ENCODE results near the gene CGB3. TPM values are rescaled to one million over a fixed set of nuclear protein-coding genes. Genes with fewer than 3 reads are reported as not detected.

Gene CGB3
- total RNA-seq, 1 experiment from 2014 or later: not detected

DNA sequence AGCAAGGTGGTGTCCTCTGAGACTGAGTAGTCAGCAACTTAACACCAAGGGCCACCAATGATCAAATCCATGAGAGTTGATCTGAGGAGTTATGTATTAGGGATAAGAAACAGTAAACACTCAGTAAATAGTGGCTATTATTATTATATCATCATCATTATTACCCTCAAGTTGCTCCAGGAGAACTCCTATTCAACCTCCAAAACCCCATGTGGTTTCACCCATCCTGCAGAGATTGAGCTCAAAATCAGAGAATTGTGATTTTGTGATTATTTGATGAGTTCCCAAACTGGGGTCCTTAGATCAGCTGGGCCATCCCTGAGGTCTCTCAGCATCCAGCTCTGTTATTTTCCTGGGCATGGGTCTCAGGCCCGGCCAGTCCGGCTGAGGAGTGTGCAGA lies 36.9 kb upstream of the CGB3 start:
- intact Hi-C loops (cut with micrococcal nuclease; ENCODE audit: unreplicated experiment): no loop called here
- H3K27me3 Mint-ChIP-seq (ENCODE audit: insufficient read depth, unreplicated experiment): peaks cover 6% of the 10 kb centered on the region
- Histone ChIP-seq H3K36me3 (ENCODE audit: control insufficient read depth, insufficient read depth, low read length) (no peaks in the 10 kb centered on the region), H3K27me3 (replicated peaks; ENCODE audit: control insufficient read depth, insufficient read depth, low read length) (no peaks in the 10 kb centered on the region), H3K9me3 (no peaks in the 10 kb centered on the region), H3K4me3 (ENCODE audit: low read depth, low read length) (no peak overlapping the region), H3K4me1 (peaks cover 21% of the 10 kb centered on the region)
- no peak overlapping the region for H3K4me3 Mint-ChIP-seq (ENCODE audit: unreplicated experiment)
- POLR2A ChIA-PET: no interaction called here
- TF ChIP-seq, protein P1, sequence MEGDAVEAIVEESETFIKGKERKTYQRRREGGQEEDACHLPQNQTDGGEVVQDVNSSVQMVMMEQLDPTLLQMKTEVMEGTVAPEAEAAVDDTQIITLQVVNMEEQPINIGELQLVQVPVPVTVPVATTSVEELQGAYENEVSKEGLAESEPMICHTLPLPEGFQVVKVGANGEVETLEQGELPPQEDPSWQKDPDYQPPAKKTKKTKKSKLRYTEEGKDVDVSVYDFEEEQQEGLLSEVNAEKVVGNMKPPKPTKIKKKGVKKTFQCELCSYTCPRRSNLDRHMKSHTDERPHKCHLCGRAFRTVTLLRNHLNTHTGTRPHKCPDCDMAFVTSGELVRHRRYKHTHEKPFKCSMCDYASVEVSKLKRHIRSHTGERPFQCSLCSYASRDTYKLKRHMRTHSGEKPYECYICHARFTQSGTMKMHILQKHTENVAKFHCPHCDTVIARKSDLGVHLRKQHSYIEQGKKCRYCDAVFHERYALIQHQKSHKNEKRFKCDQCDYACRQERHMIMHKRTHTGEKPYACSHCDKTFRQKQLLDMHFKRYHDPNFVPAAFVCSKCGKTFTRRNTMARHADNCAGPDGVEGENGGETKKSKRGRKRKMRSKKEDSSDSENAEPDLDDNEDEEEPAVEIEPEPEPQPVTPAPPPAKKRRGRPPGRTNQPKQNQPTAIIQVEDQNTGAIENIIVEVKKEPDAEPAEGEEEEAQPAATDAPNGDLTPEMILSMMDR (IDR thresholded peaks at IDR 0.05; ENCODE audit: insufficient read depth in 1 of 2, low read depth in 1 of 2, low read length in 1 of 2, severe bottlenecking in 1 of 2, unreplicated experiment in 1 of 2): no peak
- peaks cover 15% of the 10 kb centered on the region for H3K4me1 Mint-ChIP-seq (ENCODE audit: low read depth, unreplicated experiment)
- no peak for DNase-seq
- TSS peak; percentile 32 for BruUV-seq (replicated peaks)
- no peaks in the 10 kb centered on the region for H3K9me3 Mint-ChIP-seq (ENCODE audit: unreplicated experiment)
- H3K36me3 Mint-ChIP-seq (ENCODE audit: insufficient read depth, unreplicated experiment): peaks cover 6% of the 10 kb centered on the region
- no peak overlapping the region for H3K27ac Mint-ChIP-seq (ENCODE audit: unreplicated experiment)
- CTCF ChIA-PET: no interaction called here

DNA sequence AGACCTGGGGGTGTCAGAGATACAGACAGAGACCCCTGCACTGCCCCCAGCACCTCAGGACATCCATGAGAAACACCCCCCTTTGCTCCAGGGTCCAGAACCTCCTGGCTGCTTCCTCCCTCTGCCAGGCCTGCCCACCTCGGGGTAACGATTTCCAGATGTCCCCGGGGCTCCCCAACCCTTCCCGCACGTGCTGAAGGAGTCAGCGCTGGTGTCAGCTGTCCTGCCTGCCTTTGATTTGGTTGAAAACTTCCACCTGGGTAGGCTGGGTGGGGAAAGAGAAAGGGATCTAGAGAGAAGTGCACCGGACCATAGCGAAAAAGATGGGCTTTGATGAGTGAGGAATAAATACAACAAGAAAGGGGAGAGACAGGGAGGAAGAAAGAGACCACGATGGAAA lies 34.9 kb upstream of the CGB3 start:
- no peaks in the 10 kb centered on the region for H3K36me3 ChIP-seq (ENCODE audit: control insufficient read depth, insufficient read depth, low read length)
- H3K27me3 Mint-ChIP-seq (ENCODE audit: insufficient read depth, unreplicated experiment): peaks cover 6% of the 10 kb centered on the region
- intact Hi-C loops (cut with micrococcal nuclease; ENCODE audit: unreplicated experiment): no loop called here
- DNase-seq: no peak
- H3K4me1 Mint-ChIP-seq (ENCODE audit: low read depth, unreplicated experiment): peaks cover 8% of the 10 kb centered on the region
- H3K9me3 Mint-ChIP-seq (ENCODE audit: unreplicated experiment): no peaks in the 10 kb centered on the region
- no peaks in the 10 kb centered on the region for H3K9me3 ChIP-seq
- no peak overlapping the region for H3K4me3 Mint-ChIP-seq (ENCODE audit: unreplicated experiment)
- TF ChIP-seq, protein P1 (IDR thresholded peaks at IDR 0.05; ENCODE audit: insufficient read depth in 1 of 2, low read depth in 1 of 2, low read length in 1 of 2, severe bottlenecking in 1 of 2, unreplicated experiment in 1 of 2): no peak
- ChIA-PET POLR2A (no interaction called here), CTCF (interaction anchor here (0.6 to 1.7 kb wide), 3 partner anchors 10 to 713 kb away, joined by 4 to 9 read pairs (median 5); no protein-coding TSS in a partner anchor)
- H3K36me3 Mint-ChIP-seq (ENCODE audit: insufficient read depth, unreplicated experiment): peaks cover 6% of the 10 kb centered on the region
- H3K4me1 ChIP-seq: peaks cover 7% of the 10 kb centered on the region
- no TSS peak for BruUV-seq (replicated peaks)
- H3K4me3 ChIP-seq (ENCODE audit: low read depth, low read length): no peak overlapping the region
- H3K27ac Mint-ChIP-seq (ENCODE audit: unreplicated experiment): peak overlapping the region; percentile 54
- H3K27me3 ChIP-seq (replicated peaks; ENCODE audit: control insufficient read depth, insufficient read depth, low read length): no peaks in the 10 kb centered on the region

DNA sequence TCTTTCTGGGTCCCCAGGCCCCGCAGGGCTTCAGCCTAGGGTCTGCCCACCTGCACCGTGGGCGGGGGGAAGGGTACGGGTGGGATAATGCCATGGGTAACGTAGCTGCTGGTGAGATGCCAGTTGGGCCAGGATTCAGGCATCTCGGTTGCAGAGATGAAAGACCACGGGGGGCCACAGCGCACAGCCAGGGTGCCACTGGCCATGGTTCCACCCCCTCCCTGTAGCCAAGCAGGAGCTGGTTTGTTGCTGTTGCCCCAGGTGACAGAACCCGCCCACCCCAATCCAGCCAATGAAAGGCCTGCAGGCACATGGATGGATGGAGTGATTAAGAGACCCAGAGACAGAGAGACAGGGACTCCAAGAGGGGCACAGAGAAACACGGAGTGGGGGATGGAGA lies 34.4 kb upstream of the CGB3 start:
- Histone ChIP-seq H3K4me3 (ENCODE audit: low read depth, low read length) (no peak overlapping the region), H3K27me3 (replicated peaks; ENCODE audit: control insufficient read depth, insufficient read depth, low read length) (no peaks in the 10 kb centered on the region), H3K9me3 (no peaks in the 10 kb centered on the region), H3K36me3 (ENCODE audit: control insufficient read depth, insufficient read depth, low read length) (no peaks in the 10 kb centered on the region), H3K4me1 (peaks cover 3% of the 10 kb centered on the region)
- BruUV-seq (replicated peaks): no TSS peak
- peak; percentile 62 to 71 for DNase-seq
- TF ChIP-seq, protein P1 (IDR thresholded peaks at IDR 0.05; ENCODE audit: insufficient read depth in 1 of 2, low read depth in 1 of 2, low read length in 1 of 2, severe bottlenecking in 1 of 2, unreplicated experiment in 1 of 2): no peak
- POLR2A ChIA-PET: no interaction called here
- peak overlapping the region; percentile 73 for H3K4me3 Mint-ChIP-seq (ENCODE audit: unreplicated experiment)
- peaks cover 6% of the 10 kb centered on the region for H3K36me3 Mint-ChIP-seq (ENCODE audit: insufficient read depth, unreplicated experiment)
- H3K27ac Mint-ChIP-seq (ENCODE audit: unreplicated experiment): peak overlapping the region; percentile 54
- CTCF ChIA-PET: interaction anchor here (0.6 to 1.7 kb wide), 3 partner anchors 11 to 713 kb away, joined by 4 to 9 read pairs (median 5); no protein-coding TSS in a partner anchor
- peaks cover 8% of the 10 kb centered on the region for H3K4me1 Mint-ChIP-seq (ENCODE audit: low read depth, unreplicated experiment)
- H3K27me3 Mint-ChIP-seq (ENCODE audit: insufficient read depth, unreplicated experiment): peaks cover 9% of the 10 kb centered on the region
- no peaks in the 10 kb centered on the region for H3K9me3 Mint-ChIP-seq (ENCODE audit: unreplicated experiment)
- intact Hi-C loops (cut with micrococcal nuclease; ENCODE audit: unreplicated experiment): no loop called here

Measured in Caco-2 (cell line).